Stimulated activated memory B cell treated with anti-CD40 and anti-IgM and Interleukin-4, amounts not matched to agents 10 μg/mL and 1 μg/mL and 100 μg/mL, for 72 hours (primary cell): ENCODE measurements around the gene FHOD1.
A peak's percentile ranks its signal among the peaks of the same experiment; 100 is the strongest.

Experiments used
- ATAC-seq: fragments of 150-1000 bp; cut with Tn5 transposase; 2 replicates; pipeline ENCODE4 v1.10.0; 2021
- H3K27ac Mint-ChIP-seq: one replicate; pipeline ENCODE4 v1.8.0; 2022; ENCODE audit warnings: mild to moderate bottlenecking, mixed read lengths
- H3K27me3 Mint-ChIP-seq: one replicate; pipeline ENCODE4 v1.8.0; 2022; ENCODE audit warnings: mixed read lengths
- H3K36me3 Mint-ChIP-seq: one replicate; pipeline ENCODE4 v1.8.0; 2022; ENCODE audit warnings: mixed read lengths
- H3K4me1 Mint-ChIP-seq: one replicate; pipeline ENCODE4 v1.8.0; 2022; ENCODE audit warnings: mixed read lengths
- H3K4me3 Mint-ChIP-seq: one replicate; pipeline ENCODE4 v1.8.0; 2022; ENCODE audit warnings: mild to moderate bottlenecking, moderate library complexity, mixed read lengths
- H3K9me3 Mint-ChIP-seq: one replicate; pipeline ENCODE4 v1.8.0; 2022; ENCODE audit warnings: mixed read lengths

Gene FHOD1

DNA sequence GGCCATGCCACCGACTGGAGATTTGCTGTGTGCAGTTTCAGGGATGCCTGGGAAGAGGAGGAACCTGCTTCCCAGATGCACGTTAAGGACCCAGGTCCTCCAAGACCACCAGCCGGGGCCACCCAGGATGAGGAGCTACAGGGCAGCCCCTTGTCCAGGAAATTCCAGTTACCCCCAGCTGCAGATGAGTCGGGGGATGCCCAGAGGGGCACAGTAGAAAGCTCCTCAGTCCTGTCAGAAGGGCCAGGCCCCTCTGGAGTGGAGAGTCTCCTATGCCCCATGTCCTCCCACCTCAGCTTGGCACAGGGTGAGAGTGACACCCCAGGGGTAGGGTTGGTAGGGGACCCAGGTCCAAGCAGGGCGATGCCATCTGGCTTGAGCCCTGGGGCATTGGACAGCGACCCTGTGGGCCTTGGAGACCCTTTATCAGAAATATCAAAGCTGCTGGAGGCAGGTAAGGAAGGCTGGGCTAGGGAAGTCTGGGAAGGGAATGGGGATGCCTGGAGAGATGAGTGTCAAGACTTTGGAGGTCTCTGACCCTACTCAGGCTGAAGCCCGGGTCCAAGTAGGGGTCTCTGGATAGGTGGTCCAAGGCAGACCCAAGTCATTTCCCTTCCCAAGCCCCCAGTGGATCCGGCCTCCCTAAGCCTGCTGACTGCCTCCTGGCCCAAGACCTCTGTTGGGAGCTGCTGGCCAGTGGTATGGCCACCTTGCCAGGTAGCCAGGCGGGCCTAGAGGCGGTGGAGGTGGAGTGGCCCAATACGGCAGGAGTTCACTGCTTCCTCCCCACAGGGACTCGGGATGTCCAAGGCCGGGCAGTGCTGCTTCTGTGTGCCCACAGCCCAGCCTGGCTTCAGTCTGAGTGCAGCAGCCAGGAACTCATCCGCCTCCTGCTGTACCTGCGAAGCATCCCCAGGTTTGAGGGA, 33.1 kb upstream of the FHOD1 start:
- Mint-ChIP-seq H3K27me3 (no peaks in the 10 kb centered on the region), H3K36me3 (peaks cover 7% of the 10 kb centered on the region), H3K27ac (no peak overlapping the region), H3K9me3 (no peaks in the 10 kb centered on the region), H3K4me3 (no peak overlapping the region), H3K4me1 (peaks cover 10% of the 10 kb centered on the region)
- no peak for ATAC-seq

DNA sequence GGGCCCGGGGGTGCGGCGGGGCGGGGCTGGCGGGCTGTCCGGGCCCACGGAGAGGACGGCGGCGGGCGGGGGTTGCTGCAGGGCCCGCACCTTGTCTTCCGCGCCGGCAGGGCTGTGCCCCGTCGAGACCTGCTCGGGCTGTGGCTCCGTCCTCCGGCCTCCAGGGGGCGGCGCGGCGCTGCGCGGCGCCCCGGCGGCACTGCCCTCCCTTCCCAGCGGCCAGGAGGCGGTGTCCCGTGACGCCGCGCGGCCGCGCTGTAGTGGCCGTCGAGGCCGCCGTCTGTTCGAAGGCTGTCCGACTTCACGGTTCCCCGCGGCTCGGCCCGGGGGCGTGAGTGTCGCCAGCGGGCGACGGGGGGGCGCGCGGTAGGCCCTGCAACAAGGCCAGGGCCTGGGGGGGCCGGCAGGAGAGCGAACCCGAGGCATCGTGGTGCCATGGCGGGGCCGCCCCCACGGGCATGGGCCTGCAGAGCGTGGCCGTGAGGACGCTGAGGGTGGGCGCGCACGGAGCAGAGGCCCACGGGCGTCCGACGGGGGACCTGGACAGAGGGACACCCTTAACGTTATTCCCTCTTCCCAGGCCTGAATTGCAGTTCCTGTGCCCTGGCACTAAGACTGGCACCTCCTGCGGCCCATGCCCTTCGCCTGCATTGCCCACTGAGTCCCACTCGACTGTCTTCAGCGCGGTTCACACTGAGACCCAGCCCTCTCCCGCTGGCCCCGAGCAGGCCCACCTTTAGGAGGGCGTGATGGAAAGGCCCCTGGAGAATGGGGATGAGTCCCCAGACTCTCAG, 32.2 kb upstream of the FHOD1 start, which contains the start of gene PLEKHG4:
PLEKHG4 (plus strand) TSS at position 237 of the 794 bp plus-strand sequence; CDS start at position 750, 513 bp downstream.
- peak; percentile 89 for ATAC-seq
- Mint-ChIP-seq H3K27ac (peak within 1 kb of the TSS; percentile 68), H3K27me3 (no peaks in the 10 kb centered on the region), H3K4me3 (peak within 1 kb of the TSS; percentile 70), H3K36me3 (peaks cover 7% of the 10 kb centered on the region), H3K4me1 (peaks cover 10% of the 10 kb centered on the region), H3K9me3 (no peaks in the 10 kb centered on the region)

DNA sequence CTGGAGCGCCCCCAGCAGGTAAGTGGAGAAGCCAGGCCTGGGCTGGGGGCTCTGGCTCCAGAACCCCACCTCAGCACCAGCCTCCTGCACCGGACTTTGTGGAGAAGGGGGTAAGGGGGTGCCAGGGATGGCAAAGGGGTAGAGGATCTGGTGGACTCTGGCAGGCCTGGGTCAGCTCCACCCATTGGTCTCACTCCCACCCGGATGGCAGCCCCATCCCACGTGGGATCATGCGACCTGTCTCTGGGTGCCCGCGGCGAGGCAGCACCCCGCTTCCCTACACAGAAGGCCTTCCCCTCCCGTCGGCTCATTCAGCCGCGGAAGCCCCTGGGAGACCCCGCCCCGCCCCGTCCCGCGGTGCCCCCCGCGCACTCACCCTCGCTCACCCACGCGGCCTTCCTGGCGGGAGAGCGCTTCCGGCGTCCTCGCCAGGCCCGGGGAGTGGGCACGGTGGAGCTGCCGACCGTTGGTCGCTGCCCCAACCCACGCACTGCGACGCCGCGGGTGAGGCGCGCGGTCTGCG, 31.6 kb upstream of the FHOD1 start:
- H3K4me3 Mint-ChIP-seq, result peak overlapping the region; percentile 70
- H3K9me3 Mint-ChIP-seq, result no peaks in the 10 kb centered on the region
- no peaks in the 10 kb centered on the region for H3K27me3 Mint-ChIP-seq
- peaks cover 10% of the 10 kb centered on the region for H3K4me1 Mint-ChIP-seq
- peak; percentile 65 for ATAC-seq
- peaks cover 7% of the 10 kb centered on the region for H3K36me3 Mint-ChIP-seq
- peak overlapping the region; percentile 68 for H3K27ac Mint-ChIP-seq

DNA sequence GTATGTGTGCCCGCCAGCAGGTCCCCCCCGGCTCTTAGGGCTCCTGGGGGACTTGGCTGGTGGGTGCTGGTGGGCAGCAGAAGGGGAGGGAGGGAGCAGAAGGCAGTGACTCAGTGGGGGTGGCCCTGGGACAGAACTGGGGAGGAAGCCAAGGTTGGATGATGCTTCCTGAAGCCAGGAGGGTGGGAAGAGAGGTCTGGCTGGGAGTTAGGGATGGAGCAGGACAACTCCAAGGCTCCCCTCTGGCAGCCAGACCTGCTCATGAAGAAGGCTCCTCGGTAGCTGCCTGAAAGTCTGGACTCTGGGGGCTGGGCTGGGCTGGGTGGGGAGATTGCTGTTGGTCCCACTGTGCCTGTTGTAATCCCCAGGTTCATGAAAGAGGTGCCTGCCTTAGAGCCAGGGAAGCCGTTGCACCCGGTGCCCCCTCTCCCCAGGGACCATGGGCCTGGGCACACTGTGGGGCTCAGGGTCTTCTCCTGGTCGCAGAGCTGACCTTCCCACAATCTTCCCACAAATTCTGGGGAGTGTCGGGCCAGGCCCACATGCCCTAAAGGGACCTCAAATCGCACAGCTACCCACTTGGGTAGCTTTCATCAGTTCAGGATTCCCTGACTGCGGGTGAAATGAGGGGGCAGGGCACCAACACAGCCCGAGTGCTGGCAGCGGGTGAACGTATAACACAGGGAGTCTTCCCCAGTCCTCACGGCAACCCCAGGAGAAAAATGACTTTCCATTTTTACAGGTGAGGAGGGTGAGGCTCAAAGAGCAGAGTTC, 30.9 kb upstream of the FHOD1 start:
- peaks cover 10% of the 10 kb centered on the region for H3K4me1 Mint-ChIP-seq
- H3K9me3 Mint-ChIP-seq, result no peaks in the 10 kb centered on the region
- H3K4me3 Mint-ChIP-seq, result peak overlapping the region; percentile 70
- peaks cover 7% of the 10 kb centered on the region for H3K36me3 Mint-ChIP-seq
- peak overlapping the region; percentile 68 for H3K27ac Mint-ChIP-seq
- ATAC-seq, result no peak
- H3K27me3 Mint-ChIP-seq, result no peaks in the 10 kb centered on the region

DNA sequence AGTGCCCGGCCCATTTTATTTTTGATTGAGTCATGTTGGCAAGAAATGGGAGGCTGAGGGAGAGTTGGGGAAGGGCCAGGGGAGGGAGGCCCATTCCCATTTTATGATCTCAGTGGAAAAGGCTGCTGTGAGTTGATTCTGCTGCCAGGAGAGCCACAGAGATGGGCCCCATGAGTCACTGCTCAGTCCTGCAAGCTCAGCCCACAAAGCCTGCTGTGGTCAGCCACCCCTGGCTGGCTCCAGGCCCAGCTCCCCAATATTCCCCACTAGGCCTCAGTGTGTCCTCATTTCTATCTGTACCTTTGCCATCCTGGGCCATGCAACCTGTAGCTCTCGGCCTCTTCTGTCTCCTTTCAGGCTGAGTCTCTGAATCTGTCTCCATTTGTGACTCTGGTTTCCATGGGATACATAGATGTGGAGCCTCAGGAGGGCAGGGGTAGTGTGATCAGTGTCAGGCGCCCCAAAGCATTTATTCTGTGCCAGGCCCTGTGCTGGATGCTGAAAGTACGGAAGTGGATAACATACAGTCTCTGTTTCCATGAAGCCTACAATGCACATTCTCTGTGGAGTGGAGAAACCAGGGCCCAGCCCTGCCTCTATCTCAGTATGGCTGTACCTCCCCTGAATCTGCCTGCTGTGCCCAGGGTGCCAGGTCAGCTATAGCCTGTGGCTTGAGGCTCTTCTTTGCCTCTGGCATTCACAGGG, 30.2 kb upstream of the FHOD1 start:
- Mint-ChIP-seq H3K27ac (peak overlapping the region; percentile 68), H3K27me3 (no peaks in the 10 kb centered on the region), H3K4me1 (peaks cover 10% of the 10 kb centered on the region), H3K36me3 (peaks cover 7% of the 10 kb centered on the region), H3K4me3 (peak overlapping the region; percentile 36), H3K9me3 (no peaks in the 10 kb centered on the region)
- no peak for ATAC-seq

DNA sequence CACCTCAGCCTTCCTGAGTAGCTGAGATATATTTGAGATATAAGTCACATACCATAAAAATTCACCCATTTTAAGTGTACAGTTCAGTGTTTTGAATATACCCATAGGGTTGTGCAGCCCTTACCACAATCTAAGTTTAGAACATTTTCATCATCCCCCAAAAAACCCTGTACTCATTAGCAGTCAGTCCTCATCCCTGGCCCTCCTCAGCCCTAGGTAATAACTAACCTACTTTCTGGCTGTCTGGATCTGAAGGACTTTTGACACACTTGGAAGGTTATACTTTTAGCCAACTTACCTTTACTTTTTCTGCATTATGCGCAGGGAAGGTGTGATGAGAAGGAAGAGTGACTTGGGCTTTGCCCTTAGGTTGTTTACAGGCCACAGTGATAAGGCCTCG, 28.0 kb upstream of the FHOD1 start:
- no peak overlapping the region for H3K27ac Mint-ChIP-seq
- no peak overlapping the region for H3K4me3 Mint-ChIP-seq
- H3K27me3 Mint-ChIP-seq, result no peaks in the 10 kb centered on the region
- H3K4me1 Mint-ChIP-seq, result peaks cover 10% of the 10 kb centered on the region
- ATAC-seq, result no peak
- H3K36me3 Mint-ChIP-seq, result peaks cover 7% of the 10 kb centered on the region
- H3K9me3 Mint-ChIP-seq, result no peaks in the 10 kb centered on the region

DNA sequence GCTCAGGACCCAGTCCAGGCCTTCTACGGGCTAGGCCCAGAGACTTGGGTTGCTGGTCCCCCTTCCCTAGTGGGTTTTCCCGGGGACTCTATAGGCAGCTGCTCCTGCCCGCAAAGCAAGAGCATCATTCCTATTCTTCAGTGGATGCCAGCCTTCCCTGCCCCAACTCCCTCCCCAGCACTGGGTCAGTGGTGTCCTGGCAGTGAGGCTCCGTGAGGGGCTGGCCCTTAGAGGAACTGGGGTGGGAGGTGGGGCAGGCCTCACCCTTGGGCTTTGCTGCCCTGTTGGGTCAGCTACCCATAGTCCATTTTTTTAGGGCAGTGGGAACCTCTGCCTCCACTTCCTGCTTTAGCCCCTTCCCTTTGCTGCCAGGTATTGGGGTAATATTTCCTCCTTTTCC, 24.2 kb upstream of the FHOD1 start:
- H3K27ac Mint-ChIP-seq, result no peak overlapping the region
- H3K36me3 Mint-ChIP-seq, result peaks cover 3% of the 10 kb centered on the region
- H3K27me3 Mint-ChIP-seq, result no peaks in the 10 kb centered on the region
- no peak for ATAC-seq
- no peaks in the 10 kb centered on the region for H3K4me1 Mint-ChIP-seq
- H3K9me3 Mint-ChIP-seq, result no peaks in the 10 kb centered on the region
- H3K4me3 Mint-ChIP-seq, result no peak overlapping the region

DNA sequence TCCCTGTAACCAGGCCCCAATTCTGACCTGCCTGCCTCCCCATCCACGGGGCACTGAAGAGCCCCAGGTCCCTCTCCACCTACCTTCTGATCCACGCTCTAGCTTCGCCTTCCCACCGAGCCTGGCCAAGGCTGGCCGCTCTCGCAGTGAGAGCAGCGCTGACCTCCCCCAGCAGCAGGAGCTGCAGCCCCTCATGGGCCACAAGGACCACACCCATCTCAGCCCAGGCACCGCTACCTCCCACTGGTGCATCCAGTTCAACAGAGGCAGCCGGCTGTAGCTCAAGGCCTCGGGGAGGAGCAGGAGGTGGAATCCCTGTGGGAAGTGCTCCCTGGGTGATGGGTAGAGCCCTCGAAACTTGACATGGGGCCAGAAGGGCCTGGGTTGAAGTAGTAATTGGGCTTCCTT, 23.7 kb upstream of the FHOD1 start:
- H3K4me3 Mint-ChIP-seq, result no peak overlapping the region
- H3K4me1 Mint-ChIP-seq, result no peaks in the 10 kb centered on the region
- H3K27ac Mint-ChIP-seq, result no peak overlapping the region
- ATAC-seq, result no peak
- no peaks in the 10 kb centered on the region for H3K9me3 Mint-ChIP-seq
- H3K27me3 Mint-ChIP-seq, result no peaks in the 10 kb centered on the region
- no peaks in the 10 kb centered on the region for H3K36me3 Mint-ChIP-seq

DNA sequence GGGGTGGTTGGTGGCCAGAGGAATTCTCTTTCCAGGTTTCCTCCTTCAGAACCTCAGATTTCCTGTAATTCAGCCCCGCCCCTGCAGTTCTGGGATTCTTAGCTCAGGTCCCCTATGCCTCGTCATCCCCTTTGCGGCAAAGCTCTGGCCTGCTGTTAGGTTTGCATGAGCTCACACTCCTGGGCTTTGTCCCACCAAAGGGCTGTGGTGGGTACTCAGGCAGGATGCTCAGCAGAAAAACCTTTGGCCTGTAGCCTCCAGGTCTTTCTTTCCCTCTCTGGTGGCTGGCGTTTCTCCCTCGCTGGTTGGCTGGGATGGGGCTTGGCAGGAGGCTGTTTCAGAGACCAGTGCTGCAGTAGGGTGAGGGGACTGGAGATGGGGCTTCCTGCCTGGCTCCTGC, 22.5 kb upstream of the FHOD1 start:
- H3K9me3 Mint-ChIP-seq, result no peaks in the 10 kb centered on the region
- H3K27me3 Mint-ChIP-seq, result no peaks in the 10 kb centered on the region
- H3K36me3 Mint-ChIP-seq, result no peaks in the 10 kb centered on the region
- no peak for ATAC-seq
- H3K27ac Mint-ChIP-seq, result no peak overlapping the region
- no peaks in the 10 kb centered on the region for H3K4me1 Mint-ChIP-seq
- H3K4me3 Mint-ChIP-seq, result no peak overlapping the region

DNA sequence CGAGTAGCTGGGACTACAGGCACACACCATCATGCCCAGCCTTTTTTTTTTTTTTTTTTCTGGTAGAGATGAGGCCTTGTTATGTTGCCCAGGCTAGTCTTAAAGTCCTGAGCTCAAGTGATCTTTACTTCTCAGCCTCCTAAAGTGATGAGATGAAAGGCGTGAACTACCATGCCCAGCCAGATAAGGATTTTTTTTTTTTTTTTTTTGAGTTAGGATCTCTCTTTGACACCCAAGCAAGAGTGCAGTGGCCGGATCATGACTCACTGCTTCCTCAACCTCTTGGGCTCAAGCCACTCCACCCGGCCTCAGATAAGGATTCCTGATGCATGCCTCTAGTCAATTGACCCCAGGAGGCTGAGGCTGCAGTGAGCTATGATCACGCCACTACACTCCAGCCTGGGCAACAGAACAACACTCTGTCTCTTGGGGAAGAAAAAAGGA, 20.9 kb upstream of the FHOD1 start:
- H3K27ac Mint-ChIP-seq, result no peak overlapping the region
- H3K9me3 Mint-ChIP-seq, result no peaks in the 10 kb centered on the region
- ATAC-seq, result no peak
- H3K27me3 Mint-ChIP-seq, result peaks cover 11% of the 10 kb centered on the region
- H3K36me3 Mint-ChIP-seq, result no peaks in the 10 kb centered on the region
- no peak overlapping the region for H3K4me3 Mint-ChIP-seq
- no peaks in the 10 kb centered on the region for H3K4me1 Mint-ChIP-seq

DNA sequence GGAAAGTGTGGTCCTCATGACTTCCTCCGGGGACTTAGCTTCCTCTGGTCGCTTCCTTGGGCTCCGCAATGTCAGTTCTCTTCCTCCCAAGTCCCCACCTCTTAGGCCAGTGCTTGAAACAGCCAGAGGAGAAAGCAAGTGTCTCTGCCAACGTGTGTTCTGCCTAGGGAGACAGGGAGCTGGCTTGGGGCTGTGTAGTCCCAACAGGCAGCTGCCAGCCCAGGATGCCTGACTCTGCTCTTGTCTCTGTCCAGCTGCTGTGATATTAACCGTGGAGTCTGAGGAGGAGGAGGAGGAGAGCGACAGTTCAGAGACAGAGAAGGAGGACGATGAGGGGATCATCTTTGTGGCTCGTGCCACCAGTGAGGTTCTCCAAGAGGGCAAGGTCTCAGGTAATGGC, 18.6 kb upstream of the FHOD1 start:
- Mint-ChIP-seq H3K36me3 (no peaks in the 10 kb centered on the region), H3K27ac (no peak overlapping the region), H3K4me1 (no peaks in the 10 kb centered on the region), H3K9me3 (no peaks in the 10 kb centered on the region), H3K27me3 (peaks cover 19% of the 10 kb centered on the region), H3K4me3 (no peak overlapping the region)
- no peak for ATAC-seq

DNA sequence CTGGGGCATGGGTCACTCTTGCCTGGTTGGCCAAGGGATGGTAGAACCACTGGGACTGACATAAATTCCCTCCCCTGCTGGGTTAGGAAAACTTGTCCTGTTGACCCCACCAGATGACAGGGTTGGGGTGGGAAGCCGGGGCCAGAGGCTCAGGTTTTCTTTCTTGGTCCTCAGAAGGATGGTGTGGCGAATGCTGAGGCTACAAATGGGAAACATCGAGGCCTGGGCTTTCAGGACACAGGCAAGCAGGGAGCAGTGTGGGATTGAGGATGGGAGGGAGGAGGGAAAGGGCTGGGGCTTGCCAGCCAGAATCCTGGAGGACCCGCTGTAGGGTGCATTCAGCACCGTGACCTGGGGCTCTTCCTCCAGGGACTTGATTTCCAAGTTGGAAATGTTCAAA, 17.6 kb upstream of the FHOD1 start:
- no peak for ATAC-seq

DNA sequence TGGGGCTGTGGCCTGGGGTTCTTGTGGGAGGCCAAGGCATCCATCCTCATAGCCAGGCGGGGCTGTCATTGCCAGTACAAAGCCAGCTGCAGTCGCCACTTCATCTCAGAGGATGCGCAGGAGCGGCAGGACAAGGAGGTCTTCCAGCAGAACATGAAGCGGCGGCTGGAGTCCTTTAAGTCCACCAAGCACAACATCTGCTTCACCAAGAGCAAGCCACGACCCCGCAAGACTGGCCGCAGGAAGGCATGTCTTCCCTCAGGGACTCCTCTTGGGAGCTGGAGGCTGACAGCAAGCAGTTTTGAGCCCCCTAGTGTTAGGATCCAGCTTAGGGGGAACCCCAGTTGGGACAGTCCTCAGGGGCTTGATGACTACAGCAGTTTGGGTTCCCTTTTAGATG, 17.0 kb upstream of the FHOD1 start:
- Mint-ChIP-seq H3K27ac (no peak overlapping the region), H3K36me3 (no peaks in the 10 kb centered on the region), H3K9me3 (no peaks in the 10 kb centered on the region), H3K27me3 (peaks cover 19% of the 10 kb centered on the region), H3K4me1 (no peaks in the 10 kb centered on the region), H3K4me3 (no peak overlapping the region)
- no peak for ATAC-seq

More for the DNA sequence above, 17.6 kb upstream of the FHOD1 start:
- Mint-ChIP-seq H3K4me1 (no peaks in the 10 kb centered on the region), H3K27ac (no peak overlapping the region), H3K36me3 (no peaks in the 10 kb centered on the region), H3K9me3 (no peaks in the 10 kb centered on the region), H3K4me3 (no peak overlapping the region), H3K27me3 (peaks cover 19% of the 10 kb centered on the region)

DNA sequence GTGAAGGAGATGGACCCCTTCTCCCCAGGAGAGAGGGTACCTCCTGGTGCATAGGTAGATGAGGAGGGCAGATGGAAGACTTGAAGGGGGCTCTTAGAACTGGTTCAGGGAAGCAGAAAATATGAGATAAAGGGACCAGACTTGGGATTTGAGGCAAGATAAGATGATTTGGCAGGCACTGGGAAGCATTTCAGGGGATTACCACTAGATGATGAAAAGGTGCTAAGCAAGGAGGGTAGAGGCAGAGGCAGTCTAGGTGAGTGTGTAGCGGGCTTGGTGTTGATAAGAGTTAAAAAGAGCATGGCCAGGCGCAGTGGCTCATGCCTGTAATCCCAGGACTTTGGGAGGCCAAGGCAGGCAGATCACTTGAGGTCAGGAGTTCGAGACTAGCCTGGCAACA, 15.9 kb upstream of the FHOD1 start:
- H3K27ac Mint-ChIP-seq, result no peak overlapping the region

More for the DNA sequence above, 15.9 kb upstream of the FHOD1 start:
- H3K27me3 Mint-ChIP-seq, result peaks cover 19% of the 10 kb centered on the region
- no peaks in the 10 kb centered on the region for H3K9me3 Mint-ChIP-seq
- no peaks in the 10 kb centered on the region for H3K36me3 Mint-ChIP-seq
- H3K4me3 Mint-ChIP-seq, result no peak overlapping the region
- no peaks in the 10 kb centered on the region for H3K4me1 Mint-ChIP-seq
- ATAC-seq, result no peak
